ENCODE data around the gene HBS1L. TPM values are rescaled to one million over a fixed set of nuclear protein-coding genes. Genes with fewer than 3 reads are reported as not detected.
A peak's percentile ranks its signal among the peaks of the same experiment; 100 is the strongest.

HBS1L gene
- total and polyA plus RNA-seq, 2 of the 4 experiments (the other 2 are of a cell fraction): 45.1 to 120 TPM

DNA sequence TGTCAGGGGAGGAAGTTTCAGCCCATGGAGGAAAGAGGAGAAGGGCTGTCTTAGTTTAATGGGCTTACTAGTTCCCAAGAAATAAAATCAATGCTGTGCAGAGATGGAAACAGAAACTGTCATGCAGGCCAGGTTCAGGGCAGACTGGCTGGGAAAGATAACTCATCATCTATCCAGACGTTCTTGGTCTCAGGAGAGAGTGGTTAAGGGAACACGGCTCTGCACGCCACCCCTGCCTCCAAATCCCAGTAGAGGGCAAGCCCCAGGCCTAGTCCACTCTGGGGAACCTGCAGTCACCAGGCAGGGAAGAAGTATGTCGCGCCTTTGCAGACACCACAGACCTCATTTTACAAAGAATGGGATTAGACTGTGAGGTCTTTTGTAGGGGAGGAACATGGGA lies 117.2 kb downstream of the HBS1L start:
- H3K18ac ChIP-seq (ENCODE audit: low read depth, low read length): peak overlapping the region; percentile 72
- peak overlapping the region; percentile 92 for H3K23ac ChIP-seq (ENCODE audit: low read depth, low read length)
- peaks cover 18% of the 10 kb centered on the region for H3K4me1 ChIP-seq (ENCODE audit: control insufficient read depth, insufficient read depth, low read length)
- peak; percentile 41 for ATAC-seq (ENCODE audit: low read depth)
- H2AK5ac ChIP-seq (ENCODE audit: low read depth, low read length): peak overlapping the region; percentile 92
- TF ChIP-seq, protein P1, sequence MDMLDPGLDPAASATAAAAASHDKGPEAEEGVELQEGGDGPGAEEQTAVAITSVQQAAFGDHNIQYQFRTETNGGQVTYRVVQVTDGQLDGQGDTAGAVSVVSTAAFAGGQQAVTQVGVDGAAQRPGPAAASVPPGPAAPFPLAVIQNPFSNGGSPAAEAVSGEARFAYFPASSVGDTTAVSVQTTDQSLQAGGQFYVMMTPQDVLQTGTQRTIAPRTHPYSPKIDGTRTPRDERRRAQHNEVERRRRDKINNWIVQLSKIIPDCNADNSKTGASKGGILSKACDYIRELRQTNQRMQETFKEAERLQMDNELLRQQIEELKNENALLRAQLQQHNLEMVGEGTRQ (IDR thresholded peaks at IDR 0.05; ENCODE audit: low read depth, low read length): no peak
- no peak for TF ChIP-seq MAZ (IDR thresholded peaks at IDR 0.05; ENCODE audit: borderline replicate concordance, low read depth, low read length)
- TF ChIP-seq MXI1 (IDR thresholded peaks at IDR 0.05; ENCODE audit: borderline replicate concordance, low read depth, low read length): no peak
- TF ChIP-seq RCOR1 (IDR thresholded peaks at IDR 0.05; ENCODE audit: insufficient replicate concordance, low read length): no peak
- no peak for TF ChIP-seq BHLHE40 (IDR thresholded peaks at IDR 0.05; ENCODE audit: low read depth, low read length)
- TF ChIP-seq, protein P2, sequence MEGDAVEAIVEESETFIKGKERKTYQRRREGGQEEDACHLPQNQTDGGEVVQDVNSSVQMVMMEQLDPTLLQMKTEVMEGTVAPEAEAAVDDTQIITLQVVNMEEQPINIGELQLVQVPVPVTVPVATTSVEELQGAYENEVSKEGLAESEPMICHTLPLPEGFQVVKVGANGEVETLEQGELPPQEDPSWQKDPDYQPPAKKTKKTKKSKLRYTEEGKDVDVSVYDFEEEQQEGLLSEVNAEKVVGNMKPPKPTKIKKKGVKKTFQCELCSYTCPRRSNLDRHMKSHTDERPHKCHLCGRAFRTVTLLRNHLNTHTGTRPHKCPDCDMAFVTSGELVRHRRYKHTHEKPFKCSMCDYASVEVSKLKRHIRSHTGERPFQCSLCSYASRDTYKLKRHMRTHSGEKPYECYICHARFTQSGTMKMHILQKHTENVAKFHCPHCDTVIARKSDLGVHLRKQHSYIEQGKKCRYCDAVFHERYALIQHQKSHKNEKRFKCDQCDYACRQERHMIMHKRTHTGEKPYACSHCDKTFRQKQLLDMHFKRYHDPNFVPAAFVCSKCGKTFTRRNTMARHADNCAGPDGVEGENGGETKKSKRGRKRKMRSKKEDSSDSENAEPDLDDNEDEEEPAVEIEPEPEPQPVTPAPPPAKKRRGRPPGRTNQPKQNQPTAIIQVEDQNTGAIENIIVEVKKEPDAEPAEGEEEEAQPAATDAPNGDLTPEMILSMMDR (conservative IDR thresholded peaks at IDR 0.05; ENCODE audit: low read depth, low read length): no peak
- TF ChIP-seq RAD21 (IDR thresholded peaks at IDR 0.05; ENCODE audit: low read length): no peak
- TF ChIP-seq, protein P3, sequence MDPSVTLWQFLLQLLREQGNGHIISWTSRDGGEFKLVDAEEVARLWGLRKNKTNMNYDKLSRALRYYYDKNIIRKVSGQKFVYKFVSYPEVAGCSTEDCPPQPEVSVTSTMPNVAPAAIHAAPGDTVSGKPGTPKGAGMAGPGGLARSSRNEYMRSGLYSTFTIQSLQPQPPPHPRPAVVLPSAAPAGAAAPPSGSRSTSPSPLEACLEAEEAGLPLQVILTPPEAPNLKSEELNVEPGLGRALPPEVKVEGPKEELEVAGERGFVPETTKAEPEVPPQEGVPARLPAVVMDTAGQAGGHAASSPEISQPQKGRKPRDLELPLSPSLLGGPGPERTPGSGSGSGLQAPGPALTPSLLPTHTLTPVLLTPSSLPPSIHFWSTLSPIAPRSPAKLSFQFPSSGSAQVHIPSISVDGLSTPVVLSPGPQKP (IDR thresholded peaks at IDR 0.05; ENCODE audit: borderline replicate concordance, low read depth, low read length): no peak
- TF ChIP-seq SMC3 (IDR thresholded peaks at IDR 0.05; ENCODE audit: low read depth, low read length): no peak
- no peak for TF ChIP-seq MAFK (IDR thresholded peaks at IDR 0.05; ENCODE audit: low read depth, low read length)
- no peak for TF ChIP-seq FOS (IDR thresholded peaks at IDR 0.05; ENCODE audit: low read depth, low read length)
- H4K8ac ChIP-seq (ENCODE audit: low read depth in 2 of 2, low read length in 2 of 2): peak overlapping the region; percentile 71 to 86
- H2AK9ac ChIP-seq (replicated peaks; ENCODE audit: low read depth, low read length, poor library complexity): peak overlapping the region; percentile 76
- H3K79me1 ChIP-seq (ENCODE audit: low read depth in 1 of 2, low read length in 2 of 2): no peaks in the 10 kb centered on the region
- peak overlapping the region; percentile 75 for H3K4me2 ChIP-seq (ENCODE audit: low read depth, low read length)
- CTCF ChIA-PET: interaction anchor here (0.9 to 1.1 kb wide), 2 partner anchors 12 to 793 kb away, joined by 3 to 4 read pairs; no protein-coding TSS in a partner anchor
- intact Hi-C loops (cut with micrococcal nuclease): loop anchor here (2.0 kb wide), 1 partner anchor 55 kb away; no protein-coding TSS in a partner anchor
- DNase-seq: peak; percentile 22
- peak overlapping the region; percentile 92 for H2BK5ac ChIP-seq (ENCODE audit: low read depth, low read length, poor library complexity, severe bottlenecking)
- dilution Hi-C loops (cut with HindIII; ENCODE audit: low sequenced_read_pairs, unreplicated experiment): no loop called here
- peak overlapping the region; percentile 94 for H3K14ac ChIP-seq (replicated peaks; ENCODE audit: low read depth, low read length)
- POLR2A ChIA-PET (ENCODE audit: unreplicated experiment): no interaction called here
- H2AFZ ChIP-seq (replicated peaks; ENCODE audit: low read length, poor library complexity): peak overlapping the region; percentile 70
- peak overlapping the region; percentile 89 for H3K27ac ChIP-seq (ENCODE audit: insufficient read depth, low read length)
- H4K5ac ChIP-seq (ENCODE audit: low read depth, low read length): peak overlapping the region; percentile 89
- H3K56ac ChIP-seq (ENCODE audit: extremely low read depth, insufficient read depth, low read length): peak overlapping the region; percentile 68
- peak overlapping the region; percentile 96 for H2BK120ac ChIP-seq (ENCODE audit: low read depth, low read length)
- H3K36me3 ChIP-seq (ENCODE audit: control insufficient read depth, insufficient read depth, low read length): no peaks in the 10 kb centered on the region
- no peaks in the 10 kb centered on the region for H3K27me3 ChIP-seq (ENCODE audit: control insufficient read depth, insufficient read depth, low read length)
- H3K9me3 ChIP-seq (ENCODE audit: control insufficient read depth, insufficient read depth, low read length): no peaks in the 10 kb centered on the region
- H2BK20ac ChIP-seq (ENCODE audit: low read depth, low read length): peak overlapping the region; percentile 97
- H3K9ac ChIP-seq (ENCODE audit: low read depth, low read length): peak overlapping the region; percentile 60
- peaks cover 11% of the 10 kb centered on the region for H3K9me1 ChIP-seq (ENCODE audit: insufficient read depth, low read length)
- peak overlapping the region; percentile 94 for H4K91ac ChIP-seq (ENCODE audit: insufficient read depth, low read depth, low read length)
- peak overlapping the region; percentile 56; the same call in 2 of the 3 replicates for H2BK15ac ChIP-seq (ENCODE audit: low read depth, low read length)
- H3K4me3 ChIP-seq (ENCODE audit: insufficient read depth, low read depth, low read length): no peak overlapping the region
- in situ Hi-C loops (cut with MboI; ENCODE audit: low sequenced_read_pairs): no loop called here
- H3K4ac ChIP-seq (ENCODE audit: low read depth, low read length): peak overlapping the region; percentile 95
- no peaks in the 10 kb centered on the region for H4K20me1 ChIP-seq (ENCODE audit: insufficient read depth, low read length)
- no CpG with 5 or more reads among the region's 5 CpGs for WGBS, 2 experiments (ENCODE audit: extremely low coverage in 2 of 2, insufficient read length in 1 of 2)
- no TSS peak for BruUV-seq (replicated peaks)

All from IMR-90 (cell line).